ENCODE data around the gene HLCS. TPM values are rescaled to one million over a fixed set of nuclear protein-coding genes. Genes with fewer than 3 reads are reported as not detected.
A peak's percentile ranks its signal among the peaks of the same experiment; 100 is the strongest.

Gene HLCS
- total RNA-seq, 4 donors from 2014 or later, result 3.1 to 19.4 (median 8.9) TPM

- intact Hi-C loops (cut with DNase I; ENCODE audit: low total_unique reads), result loop anchor here (5.0 kb wide), 1 partner anchor 1914 kb away; no protein-coding TSS in a partner anchor
- peak in 1 of 2 donors; percentile 75 for DNase-seq (ENCODE audit: low spot score in 2 of 2)
- no peak for TF ChIP-seq CTCF (IDR thresholded peaks at IDR 0.05)
- no peak for TF ChIP-seq POLR2A (IDR thresholded peaks at IDR 0.05)
- H3K4me3 ChIP-seq (ENCODE audit: low read depth, poor library complexity, severe bottlenecking), result no peak overlapping the region
- 82 to 89% methylated on average over 7 to 15 of the region's 15 CpGs for WGBS, 2 donors
Observed at GRCh38 chr21:36735724-36736320, 230.6 kb downstream of the HLCS start.

GRCh38 chr21:36735201-36735515 is 231.3 kb downstream of the HLCS start:
- TF ChIP-seq POLR2A (IDR thresholded peaks at IDR 0.05) (no peak), CTCF (IDR thresholded peaks at IDR 0.05) (no peak)
- no peak overlapping the region for H3K4me3 ChIP-seq (ENCODE audit: low read depth, poor library complexity, severe bottlenecking)
- DNase-seq (ENCODE audit: low spot score in 2 of 2), result no peak
- WGBS, 2 donors, result 90% methylated on average over 3 of the region's 4 CpGs
- intact Hi-C loops (cut with DNase I; ENCODE audit: low total_unique reads), result loop anchor here (5.0 kb wide), 1 partner anchor 1913 kb away; no protein-coding TSS in a partner anchor

- DNase-seq (ENCODE audit: low spot score in 2 of 2), result peak in 1 of 2 donors; percentile 68
- intact Hi-C loops (cut with DNase I; ENCODE audit: low total_unique reads), result loop anchor here (5.0 kb wide), 1 partner anchor 1912 kb away; no protein-coding TSS in a partner anchor
- no peak for TF ChIP-seq POLR2A (IDR thresholded peaks at IDR 0.05)
- no peak for TF ChIP-seq CTCF (IDR thresholded peaks at IDR 0.05)
- WGBS, 2 donors, result 88 to 90% methylated on average over 9 of the region's 9 CpGs
- no peak overlapping the region for H3K4me3 ChIP-seq (ENCODE audit: low read depth, poor library complexity, severe bottlenecking)
Observed at GRCh38 chr21:36734367-36735200, 231.9 kb downstream of the HLCS start.

GRCh38 chr21:36733857-36734256 is 232.6 kb downstream of the HLCS start:
- H3K4me3 ChIP-seq (ENCODE audit: low read depth, poor library complexity, severe bottlenecking), result no peak overlapping the region
- DNase-seq (ENCODE audit: low spot score in 2 of 2), result peak in 1 of 2 donors; percentile 69
- intact Hi-C loops (cut with DNase I; ENCODE audit: low total_unique reads), result no loop called here
- WGBS, 2 donors, result 92 to 94% methylated on average over 6 of the region's 6 CpGs
- TF ChIP-seq CTCF (IDR thresholded peaks at IDR 0.05), result no peak
- TF ChIP-seq POLR2A (IDR thresholded peaks at IDR 0.05), result no peak

GRCh38 chr21:36732761-36733160 is 233.7 kb downstream of the HLCS start:
- peak in 1 of 2 donors; percentile 40 for DNase-seq (ENCODE audit: low spot score in 2 of 2)
- TF ChIP-seq CTCF (IDR thresholded peaks at IDR 0.05) (no peak), POLR2A (IDR thresholded peaks at IDR 0.05) (no peak)

More at GRCh38 chr21:36732761-36733160, 233.7 kb downstream of the HLCS start:
- WGBS, 2 donors, result 75 to 86% methylated on average over 7 of the region's 7 CpGs
- H3K4me3 ChIP-seq (ENCODE audit: low read depth, poor library complexity, severe bottlenecking), result no peak overlapping the region
- intact Hi-C loops (cut with DNase I; ENCODE audit: low total_unique reads), result no loop called here
